Measurements from ENCODE around the gene SMURF2.
A peak's percentile ranks its signal among the peaks of the same experiment; 100 is the strongest.

The SMURF2 gene

DNA sequence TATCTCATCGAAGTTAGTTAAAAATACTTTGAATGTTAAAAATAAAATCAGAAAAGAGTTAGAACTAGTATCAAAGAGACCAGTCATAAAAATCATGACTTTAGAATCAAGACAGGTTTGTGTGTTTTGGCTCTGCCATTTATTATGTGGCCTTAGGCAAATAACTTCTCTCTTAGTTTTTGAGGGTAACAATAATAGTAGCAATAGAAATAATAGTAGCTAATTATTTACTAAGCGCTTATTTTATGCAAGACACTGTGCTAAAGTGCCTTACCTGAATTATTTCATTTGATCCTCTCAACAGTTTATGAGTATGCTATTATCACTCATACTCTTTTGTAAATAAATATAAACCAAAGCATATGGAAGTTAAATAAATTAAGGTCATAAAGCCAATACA is 77.0 kb downstream of the SMURF2 start:
- no peak for ATAC-seq
- TF ChIP-seq, protein P1, sequence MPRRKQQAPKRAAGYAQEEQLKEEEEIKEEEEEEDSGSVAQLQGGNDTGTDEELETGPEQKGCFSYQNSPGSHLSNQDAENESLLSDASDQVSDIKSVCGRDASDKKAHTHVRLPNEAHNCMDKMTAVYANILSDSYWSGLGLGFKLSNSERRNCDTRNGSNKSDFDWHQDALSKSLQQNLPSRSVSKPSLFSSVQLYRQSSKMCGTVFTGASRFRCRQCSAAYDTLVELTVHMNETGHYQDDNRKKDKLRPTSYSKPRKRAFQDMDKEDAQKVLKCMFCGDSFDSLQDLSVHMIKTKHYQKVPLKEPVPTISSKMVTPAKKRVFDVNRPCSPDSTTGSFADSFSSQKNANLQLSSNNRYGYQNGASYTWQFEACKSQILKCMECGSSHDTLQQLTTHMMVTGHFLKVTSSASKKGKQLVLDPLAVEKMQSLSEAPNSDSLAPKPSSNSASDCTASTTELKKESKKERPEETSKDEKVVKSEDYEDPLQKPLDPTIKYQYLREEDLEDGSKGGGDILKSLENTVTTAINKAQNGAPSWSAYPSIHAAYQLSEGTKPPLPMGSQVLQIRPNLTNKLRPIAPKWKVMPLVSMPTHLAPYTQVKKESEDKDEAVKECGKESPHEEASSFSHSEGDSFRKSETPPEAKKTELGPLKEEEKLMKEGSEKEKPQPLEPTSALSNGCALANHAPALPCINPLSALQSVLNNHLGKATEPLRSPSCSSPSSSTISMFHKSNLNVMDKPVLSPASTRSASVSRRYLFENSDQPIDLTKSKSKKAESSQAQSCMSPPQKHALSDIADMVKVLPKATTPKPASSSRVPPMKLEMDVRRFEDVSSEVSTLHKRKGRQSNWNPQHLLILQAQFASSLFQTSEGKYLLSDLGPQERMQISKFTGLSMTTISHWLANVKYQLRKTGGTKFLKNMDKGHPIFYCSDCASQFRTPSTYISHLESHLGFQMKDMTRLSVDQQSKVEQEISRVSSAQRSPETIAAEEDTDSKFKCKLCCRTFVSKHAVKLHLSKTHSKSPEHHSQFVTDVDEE (CRISPR knock-in tag; IDR thresholded peaks at IDR 0.05): no peak
- TF ChIP-seq, protein P2, sequence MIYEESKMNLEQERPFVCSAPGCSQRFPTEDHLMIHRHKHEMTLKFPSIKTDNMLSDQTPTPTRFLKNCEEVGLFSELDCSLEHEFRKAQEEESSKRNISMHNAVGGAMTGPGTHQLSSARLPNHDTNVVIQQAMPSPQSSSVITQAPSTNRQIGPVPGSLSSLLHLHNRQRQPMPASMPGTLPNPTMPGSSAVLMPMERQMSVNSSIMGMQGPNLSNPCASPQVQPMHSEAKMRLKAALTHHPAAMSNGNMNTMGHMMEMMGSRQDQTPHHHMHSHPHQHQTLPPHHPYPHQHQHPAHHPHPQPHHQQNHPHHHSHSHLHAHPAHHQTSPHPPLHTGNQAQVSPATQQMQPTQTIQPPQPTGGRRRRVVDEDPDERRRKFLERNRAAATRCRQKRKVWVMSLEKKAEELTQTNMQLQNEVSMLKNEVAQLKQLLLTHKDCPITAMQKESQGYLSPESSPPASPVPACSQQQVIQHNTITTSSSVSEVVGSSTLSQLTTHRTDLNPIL (CRISPR knock-in tag; IDR thresholded peaks at IDR 0.05; ENCODE audit: low read depth): no peak
- TF ChIP-seq ESRRG (CRISPR knock-in tag; IDR thresholded peaks at IDR 0.05): no peak
- no peak for TF ChIP-seq CSDC2 (CRISPR knock-in tag; IDR thresholded peaks at IDR 0.05)
- no peak for TF ChIP-seq ZNF565 (CRISPR knock-in tag; conservative IDR thresholded peaks at IDR 0.05; ENCODE audit: low read depth)
- no peak for TF ChIP-seq ARNTL (CRISPR knock-in tag; IDR thresholded peaks at IDR 0.05; ENCODE audit: borderline replicate concordance, low read depth)
- TF ChIP-seq PPARA (CRISPR knock-in tag; IDR thresholded peaks at IDR 0.05; ENCODE audit: borderline replicate concordance): no peak
- TF ChIP-seq, protein P3, sequence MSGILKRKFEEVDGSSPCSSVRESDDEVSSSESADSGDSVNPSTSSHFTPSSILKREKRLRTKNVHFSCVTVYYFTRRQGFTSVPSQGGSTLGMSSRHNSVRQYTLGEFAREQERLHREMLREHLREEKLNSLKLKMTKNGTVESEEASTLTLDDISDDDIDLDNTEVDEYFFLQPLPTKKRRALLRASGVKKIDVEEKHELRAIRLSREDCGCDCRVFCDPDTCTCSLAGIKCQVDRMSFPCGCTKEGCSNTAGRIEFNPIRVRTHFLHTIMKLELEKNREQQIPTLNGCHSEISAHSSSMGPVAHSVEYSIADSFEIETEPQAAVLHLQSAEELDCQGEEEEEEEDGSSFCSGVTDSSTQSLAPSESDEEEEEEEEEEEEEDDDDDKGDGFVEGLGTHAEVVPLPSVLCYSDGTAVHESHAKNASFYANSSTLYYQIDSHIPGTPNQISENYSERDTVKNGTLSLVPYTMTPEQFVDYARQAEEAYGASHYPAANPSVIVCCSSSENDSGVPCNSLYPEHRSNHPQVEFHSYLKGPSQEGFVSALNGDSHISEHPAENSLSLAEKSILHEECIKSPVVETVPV (CRISPR knock-in tag; IDR thresholded peaks at IDR 0.05): no peak
- no peak for TF ChIP-seq ZFP30 (CRISPR knock-in tag; IDR thresholded peaks at IDR 0.05)
- TF ChIP-seq GLIS3 (CRISPR knock-in tag; IDR thresholded peaks at IDR 0.05): no peak
- no peak for TF ChIP-seq RARB (CRISPR knock-in tag; IDR thresholded peaks at IDR 0.05)
- TF ChIP-seq, protein P4, sequence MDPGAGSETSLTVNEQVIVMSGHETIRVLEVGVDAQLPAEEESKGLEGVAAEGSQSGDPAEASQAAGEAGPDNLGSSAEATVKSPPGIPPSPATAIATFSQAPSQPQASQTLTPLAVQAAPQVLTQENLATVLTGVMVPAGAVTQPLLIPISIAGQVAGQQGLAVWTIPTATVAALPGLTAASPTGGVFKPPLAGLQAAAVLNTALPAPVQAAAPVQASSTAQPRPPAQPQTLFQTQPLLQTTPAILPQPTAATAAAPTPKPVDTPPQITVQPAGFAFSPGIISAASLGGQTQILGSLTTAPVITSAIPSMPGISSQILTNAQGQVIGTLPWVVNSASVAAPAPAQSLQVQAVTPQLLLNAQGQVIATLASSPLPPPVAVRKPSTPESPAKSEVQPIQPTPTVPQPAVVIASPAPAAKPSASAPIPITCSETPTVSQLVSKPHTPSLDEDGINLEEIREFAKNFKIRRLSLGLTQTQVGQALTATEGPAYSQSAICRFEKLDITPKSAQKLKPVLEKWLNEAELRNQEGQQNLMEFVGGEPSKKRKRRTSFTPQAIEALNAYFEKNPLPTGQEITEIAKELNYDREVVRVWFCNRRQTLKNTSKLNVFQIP (CRISPR knock-in tag; IDR thresholded peaks at IDR 0.05; ENCODE audit: borderline replicate concordance, low read depth): no peak

- TF ChIP-seq GLIS3 (CRISPR knock-in tag; IDR thresholded peaks at IDR 0.05): no peak
- TF ChIP-seq PPARA (CRISPR knock-in tag; IDR thresholded peaks at IDR 0.05; ENCODE audit: borderline replicate concordance): no peak
- TF ChIP-seq, protein P4 (CRISPR knock-in tag; IDR thresholded peaks at IDR 0.05; ENCODE audit: borderline replicate concordance, low read depth): no peak
- no peak for TF ChIP-seq PATZ1 (CRISPR knock-in tag; IDR thresholded peaks at IDR 0.05; ENCODE audit: borderline replicate concordance)
- TF ChIP-seq TCF4 (CRISPR knock-in tag; IDR thresholded peaks at IDR 0.05; ENCODE audit: borderline replicate concordance): no peak
These were observed 79.1 kb downstream of the SMURF2 start for GRCh38 chr17:64583038-64583437.

GRCh38 chr17:64580384-64581315 is 81.5 kb downstream of the SMURF2 start:
- ATAC-seq: peak; percentile 70
- no peak for TF ChIP-seq OSR1 (CRISPR knock-in tag; IDR thresholded peaks at IDR 0.05)
- peak; percentile 64 for TF ChIP-seq ISL1 (CRISPR knock-in tag; IDR thresholded peaks at IDR 0.05)
- TF ChIP-seq, protein P4 (CRISPR knock-in tag; IDR thresholded peaks at IDR 0.05; ENCODE audit: borderline replicate concordance, low read depth): no peak
- TF ChIP-seq ZFP3 (CRISPR knock-in tag; IDR thresholded peaks at IDR 0.05): no peak
- TF ChIP-seq ZFP30 (CRISPR knock-in tag; IDR thresholded peaks at IDR 0.05): no peak
- no peak for TF ChIP-seq CSDC2 (CRISPR knock-in tag; IDR thresholded peaks at IDR 0.05)
- TF ChIP-seq ZNF565 (CRISPR knock-in tag; conservative IDR thresholded peaks at IDR 0.05; ENCODE audit: low read depth): no peak
- TF ChIP-seq GLIS3 (CRISPR knock-in tag; IDR thresholded peaks at IDR 0.05): no peak
- no peak for TF ChIP-seq TCF4 (CRISPR knock-in tag; IDR thresholded peaks at IDR 0.05; ENCODE audit: borderline replicate concordance)
- no peak for TF ChIP-seq PPARA (CRISPR knock-in tag; IDR thresholded peaks at IDR 0.05; ENCODE audit: borderline replicate concordance)
- TF ChIP-seq RARB (CRISPR knock-in tag; IDR thresholded peaks at IDR 0.05): no peak
- TF ChIP-seq BACH2 (CRISPR knock-in tag; IDR thresholded peaks at IDR 0.05; ENCODE audit: borderline replicate concordance): no peak
- TF ChIP-seq ZNF8 (CRISPR knock-in tag; IDR thresholded peaks at IDR 0.05): peak; percentile 30; the same call in 1 of the 2 replicates
- TF ChIP-seq ZNF70 (CRISPR knock-in tag; IDR thresholded peaks at IDR 0.05): no peak

More at GRCh38 chr17:64583038-64583437, 79.1 kb downstream of the SMURF2 start:
- no peak for ATAC-seq
